Fibroblast of pulmonary artery (primary cell): ENCODE results near the gene CLEC2A.
"Not testable (repeated sequence)": the region's sequence is repeated elsewhere in the genome, so short reads cannot be mapped to it uniquely, and the experiment has no call there.

Experiments
- DNase-seq: peaks from one replicate; pipeline ENCODE4 v3.0.0-alpha.2; 2010; ENCODE audit warnings: low read depth
- H3K4me3 ChIP-seq: replicated peaks from 2 replicates; pipeline ENCODE4 v1.5.1; 2011; ENCODE audit warnings: low read depth, mild to moderate bottlenecking, control low read depth, low read length, moderate library complexity
- TF ChIP-seq, protein P1 (sequence below): IDR thresholded peaks from 2 replicates; pipeline ENCODE4 v1.5.1; 2011; ENCODE audit warnings: mild to moderate bottlenecking, control low read depth, low read length, inconsistent platforms; ENCODE audit errors: missing control alignments

The CLEC2A gene

GRCh38 chr12:9888665-9889273, 43.4 kb downstream of the CLEC2A start:
- H3K4me3 ChIP-seq, result no peak overlapping the region
- no peak for DNase-seq
- TF ChIP-seq, protein P1, sequence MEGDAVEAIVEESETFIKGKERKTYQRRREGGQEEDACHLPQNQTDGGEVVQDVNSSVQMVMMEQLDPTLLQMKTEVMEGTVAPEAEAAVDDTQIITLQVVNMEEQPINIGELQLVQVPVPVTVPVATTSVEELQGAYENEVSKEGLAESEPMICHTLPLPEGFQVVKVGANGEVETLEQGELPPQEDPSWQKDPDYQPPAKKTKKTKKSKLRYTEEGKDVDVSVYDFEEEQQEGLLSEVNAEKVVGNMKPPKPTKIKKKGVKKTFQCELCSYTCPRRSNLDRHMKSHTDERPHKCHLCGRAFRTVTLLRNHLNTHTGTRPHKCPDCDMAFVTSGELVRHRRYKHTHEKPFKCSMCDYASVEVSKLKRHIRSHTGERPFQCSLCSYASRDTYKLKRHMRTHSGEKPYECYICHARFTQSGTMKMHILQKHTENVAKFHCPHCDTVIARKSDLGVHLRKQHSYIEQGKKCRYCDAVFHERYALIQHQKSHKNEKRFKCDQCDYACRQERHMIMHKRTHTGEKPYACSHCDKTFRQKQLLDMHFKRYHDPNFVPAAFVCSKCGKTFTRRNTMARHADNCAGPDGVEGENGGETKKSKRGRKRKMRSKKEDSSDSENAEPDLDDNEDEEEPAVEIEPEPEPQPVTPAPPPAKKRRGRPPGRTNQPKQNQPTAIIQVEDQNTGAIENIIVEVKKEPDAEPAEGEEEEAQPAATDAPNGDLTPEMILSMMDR, result no peak

GRCh38 chr12:9883175-9883574, 49.0 kb downstream of the CLEC2A start:
- TF ChIP-seq, protein P1, result no peak
- no peak overlapping the region for H3K4me3 ChIP-seq
- DNase-seq, result peak; percentile 35

GRCh38 chr12:9881988-9882387, 50.2 kb downstream of the CLEC2A start:
- TF ChIP-seq, protein P1, result no peak
- no peak for DNase-seq
- H3K4me3 ChIP-seq, result no peak overlapping the region

DNA sequence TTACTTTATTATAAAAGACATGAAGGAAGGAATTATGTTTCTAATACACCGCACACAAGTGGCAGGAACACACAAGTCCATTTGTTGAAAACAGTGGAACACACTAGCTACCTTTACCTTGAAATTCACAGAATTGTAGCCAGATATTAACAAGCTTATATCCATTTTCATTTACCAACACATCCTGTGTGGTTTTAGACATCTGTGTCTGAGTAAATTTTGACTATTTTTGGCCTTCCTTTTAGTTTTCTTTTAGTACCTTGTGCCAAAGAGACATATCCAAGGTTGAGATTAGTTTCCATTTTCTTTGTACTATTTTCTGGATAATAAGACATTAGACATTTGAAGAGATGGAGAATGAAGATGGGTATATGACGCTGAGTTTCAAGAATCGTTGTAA, 50.9 kb downstream of the CLEC2A start, which contains the start of gene KLRF2:
TSS of gene KLRF2 (plus strand) at position 244 of the 400 bp plus-strand sequence. CDS start at position 351, 107 bp downstream.
- TF ChIP-seq, protein P1, result no peak
- no peak within 1 kb of the TSS for H3K4me3 ChIP-seq
- DNase-seq, result no peak

GRCh38 chr12:9880532-9881078, 51.6 kb downstream of the CLEC2A start:
- TF ChIP-seq, protein P1, result no peak
- DNase-seq, result no peak

DNA sequence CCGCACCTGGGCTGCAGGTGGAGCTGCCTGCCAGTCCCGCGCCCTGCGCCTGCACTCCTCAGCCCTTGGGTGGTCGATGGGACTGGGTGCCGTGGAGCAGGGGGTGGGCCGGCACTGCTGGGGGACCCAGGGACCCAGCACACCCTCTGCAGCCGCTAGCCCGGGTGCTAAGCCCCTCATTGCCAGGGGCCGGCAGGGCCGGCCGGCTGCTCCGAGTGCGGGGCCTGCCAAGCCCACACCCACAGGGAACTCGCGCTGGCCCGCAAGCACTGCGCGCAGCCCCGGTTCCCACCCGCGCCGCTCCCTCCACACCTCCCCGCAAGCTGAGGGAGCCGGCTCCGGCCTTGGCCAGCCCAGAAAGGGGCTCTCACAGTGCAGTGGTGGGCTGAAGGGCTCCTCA, 56.0 kb downstream of the CLEC2A start:
- H3K4me3 ChIP-seq, DNase-seq: not testable (repeated sequence)

More at GRCh38 chr12:9880532-9881078, 51.6 kb downstream of the CLEC2A start:
- H3K4me3 ChIP-seq, result no peak overlapping the region

- TF ChIP-seq, protein P1, result no peak
- DNase-seq, result no peak
- H3K4me3 ChIP-seq, result no peak overlapping the region
Measured at GRCh38 chr12:9872742-9873141, 59.4 kb downstream of the CLEC2A start.
